NCI-H69 (cell line): ENCODE data around the gene ABCG2.
A peak's percentile ranks its signal among the peaks of the same experiment; 100 is the strongest.

ENCODE experiments used
- DNase-seq: peaks from one replicate; lab custom pipeline; 2025; lab: John Stamatoyannopoulos, UW

ABCG2 gene

DNA sequence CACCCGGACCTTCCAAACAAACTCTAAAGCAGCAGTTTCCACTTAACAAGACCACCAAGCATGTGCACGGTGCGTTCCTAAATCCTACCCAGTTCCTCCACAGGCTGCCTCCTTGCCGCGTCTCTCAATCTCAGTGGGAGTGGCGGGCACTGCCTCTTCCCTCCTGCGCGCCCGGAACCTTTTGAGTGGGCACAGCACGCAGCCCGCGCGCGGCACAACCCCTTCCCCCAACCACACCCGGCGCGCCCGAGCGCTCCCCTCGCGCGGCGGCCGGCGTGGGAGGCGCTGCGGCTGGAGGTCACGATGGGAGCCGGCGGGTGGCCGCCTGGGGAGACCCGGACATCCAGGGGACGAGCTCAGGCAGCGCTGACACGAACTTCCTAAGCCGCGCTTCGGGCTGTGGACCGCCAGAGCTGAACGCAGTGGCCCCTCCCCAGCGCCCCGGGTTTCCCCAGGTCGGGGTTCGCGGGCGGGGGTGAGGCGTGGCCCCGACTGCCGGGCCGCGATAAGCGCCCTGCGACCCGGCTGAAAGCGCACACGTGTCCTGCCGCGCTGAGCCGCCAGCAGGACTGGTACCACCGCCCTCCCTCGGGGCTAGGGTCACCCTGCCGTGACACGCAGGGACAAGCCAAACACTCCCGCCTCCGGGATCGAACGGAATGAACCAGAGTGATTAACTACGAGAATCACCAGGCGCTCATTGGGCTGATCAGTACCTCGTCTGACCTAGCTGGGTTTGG, at the start of gene ABCG2:
TSS of gene ABCG2 (minus strand) at position 151 of the 740 bp plus-strand sequence. CDS start 18,644 bp downstream, outside the sequence.
- peak; percentile 26 for DNase-seq

DNA sequence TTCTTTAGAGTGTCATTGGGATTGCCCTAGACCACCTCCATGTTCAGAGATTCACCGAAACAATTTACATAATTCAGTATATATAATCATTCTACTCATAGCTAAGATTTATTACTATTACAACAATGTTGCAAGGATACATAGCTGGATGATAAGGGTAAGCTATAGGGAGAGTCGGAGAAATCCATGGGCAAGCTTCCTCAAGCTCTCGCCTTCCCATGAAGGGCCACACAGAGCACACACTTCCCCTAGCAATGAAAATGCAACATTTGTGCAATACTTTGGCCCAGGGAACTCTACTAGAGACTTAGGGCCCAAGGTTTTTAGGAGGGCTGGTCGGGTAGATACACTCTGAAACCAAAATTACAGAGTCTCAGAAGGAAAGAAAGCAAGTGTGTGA, 49.7 kb upstream of the ABCG2 start:
- DNase-seq = no peak

- no peak for DNase-seq
These were observed 48.7 kb upstream of the ABCG2 start for GRCh38 chr4:88207171-88207570.

GRCh38 chr4:88204882-88205281, 46.4 kb upstream of the ABCG2 start:
- no peak for DNase-seq

GRCh38 chr4:88202443-88202842, 44.0 kb upstream of the ABCG2 start:
- DNase-seq = no peak

DNA sequence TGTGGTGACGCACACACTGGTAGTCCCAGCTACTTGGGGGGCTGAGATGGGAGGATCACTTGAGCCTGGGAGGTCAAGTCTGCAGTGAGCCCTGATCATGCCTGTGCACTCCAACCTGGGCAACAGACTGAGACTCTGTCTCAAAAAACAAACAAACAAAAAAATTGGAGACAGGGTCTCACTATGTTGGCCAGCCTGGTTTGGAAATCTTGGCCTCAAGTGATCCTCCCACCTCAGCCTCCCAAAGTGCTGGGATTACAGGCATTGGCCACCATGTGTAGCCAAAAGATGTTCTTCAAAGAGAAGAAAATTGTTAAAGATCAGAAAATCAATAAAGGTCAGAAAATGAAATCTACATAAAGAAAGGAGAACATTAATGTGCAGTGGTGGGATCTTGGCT, 41.7 kb upstream of the ABCG2 start:
- no peak for DNase-seq

- no peak for DNase-seq
These were observed 38.2 kb upstream of the ABCG2 start for GRCh38 chr4:88196523-88197185.

GRCh38 chr4:88196013-88196365, 37.5 kb upstream of the ABCG2 start:
- DNase-seq = no peak

- no peak for DNase-seq
These were observed 37.0 kb upstream of the ABCG2 start for GRCh38 chr4:88195328-88196012.

- DNase-seq = no peak
These were observed 33.0 kb upstream of the ABCG2 start for GRCh38 chr4:88191404-88191803.

DNA sequence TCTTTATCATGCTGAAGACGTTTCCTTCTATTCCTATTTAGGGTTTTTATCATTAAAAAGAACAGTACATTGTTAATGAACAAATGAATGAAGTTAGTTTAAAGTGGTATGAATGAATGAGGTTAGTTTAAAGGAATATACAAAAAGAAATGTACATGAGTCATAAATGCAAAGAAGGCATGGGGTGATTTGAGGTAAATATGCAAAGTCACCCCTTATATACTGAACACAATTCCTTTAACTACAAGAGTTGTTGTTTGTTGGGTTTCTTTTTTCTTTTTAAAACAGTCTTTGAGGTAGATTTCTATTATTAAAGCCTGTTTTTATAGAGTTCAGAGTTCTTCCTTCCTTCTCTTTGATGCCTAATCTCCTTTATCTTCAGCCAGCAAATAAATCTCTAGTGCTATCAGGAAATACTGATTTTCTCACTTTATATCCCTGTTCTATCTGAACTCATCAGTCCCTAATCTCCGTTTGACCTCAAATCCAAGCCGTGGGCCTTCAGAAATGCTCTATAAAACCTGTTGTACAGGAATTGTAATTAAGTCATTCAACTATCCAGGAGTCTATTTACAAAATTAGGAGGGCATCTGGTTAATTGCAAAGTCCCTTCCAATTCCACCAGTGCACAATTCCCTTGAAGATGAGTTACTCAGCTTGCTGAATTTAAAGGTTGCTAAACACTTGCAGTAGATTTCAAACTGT, 31.6 kb upstream of the ABCG2 start:
- DNase-seq = no peak

GRCh38 chr4:88189418-88189738, 30.9 kb upstream of the ABCG2 start:
- DNase-seq = no peak

DNA sequence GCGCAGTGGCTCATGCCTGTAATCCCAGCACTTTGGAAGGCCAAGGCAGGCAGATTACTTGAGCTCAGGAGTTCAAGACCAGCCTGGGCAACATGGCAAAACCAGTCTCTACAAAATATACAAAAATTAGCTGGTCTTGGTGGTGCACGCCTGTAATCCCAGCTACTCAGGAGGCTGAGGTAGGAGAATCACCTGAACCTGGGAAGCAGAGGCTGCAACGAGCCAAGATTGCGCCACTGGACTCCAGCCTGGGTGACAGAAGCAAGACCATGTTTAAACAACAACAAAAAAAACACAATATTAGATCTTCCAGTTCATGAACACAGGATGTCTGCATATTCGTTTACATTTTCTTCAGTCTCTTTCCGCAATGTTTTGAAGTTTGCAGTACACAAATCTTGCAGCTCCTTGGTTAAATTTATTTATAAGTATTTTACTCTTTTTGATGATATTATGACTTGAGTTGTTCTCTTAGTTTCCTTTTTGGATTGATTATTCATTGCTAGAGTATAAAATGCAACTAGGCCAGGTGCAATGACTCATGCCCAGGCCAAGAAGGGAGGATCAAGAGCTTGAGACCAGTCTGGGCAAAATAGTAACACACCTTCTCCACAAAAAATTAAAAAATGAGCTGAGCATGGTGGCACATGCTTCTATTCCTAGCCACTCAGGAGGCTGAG, 30.4 kb upstream of the ABCG2 start:
- no peak for DNase-seq

- DNase-seq = no peak
These were observed 29.3 kb upstream of the ABCG2 start for GRCh38 chr4:88187766-88188165.

DNA sequence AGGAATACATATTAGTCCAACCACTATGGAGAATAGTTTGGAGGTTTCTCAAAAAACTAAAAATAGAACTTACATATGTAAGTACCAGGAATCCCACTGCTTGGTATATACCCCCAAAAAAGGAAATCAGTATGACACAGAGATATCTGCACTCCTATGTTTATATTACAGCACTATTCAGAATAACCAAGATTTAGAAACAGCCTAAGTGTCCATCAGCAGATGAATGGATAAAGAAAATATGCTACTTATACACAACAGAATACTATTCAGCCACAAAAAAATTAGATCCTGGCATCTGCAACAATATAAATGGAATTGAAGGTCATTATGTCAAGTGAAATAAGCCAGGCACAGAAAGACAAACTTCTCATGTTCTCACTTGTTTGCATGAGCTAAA, 27.5 kb upstream of the ABCG2 start:
- DNase-seq = no peak

- no peak for DNase-seq
These were observed 20.8 kb upstream of the ABCG2 start for GRCh38 chr4:88179261-88179660.

DNA sequence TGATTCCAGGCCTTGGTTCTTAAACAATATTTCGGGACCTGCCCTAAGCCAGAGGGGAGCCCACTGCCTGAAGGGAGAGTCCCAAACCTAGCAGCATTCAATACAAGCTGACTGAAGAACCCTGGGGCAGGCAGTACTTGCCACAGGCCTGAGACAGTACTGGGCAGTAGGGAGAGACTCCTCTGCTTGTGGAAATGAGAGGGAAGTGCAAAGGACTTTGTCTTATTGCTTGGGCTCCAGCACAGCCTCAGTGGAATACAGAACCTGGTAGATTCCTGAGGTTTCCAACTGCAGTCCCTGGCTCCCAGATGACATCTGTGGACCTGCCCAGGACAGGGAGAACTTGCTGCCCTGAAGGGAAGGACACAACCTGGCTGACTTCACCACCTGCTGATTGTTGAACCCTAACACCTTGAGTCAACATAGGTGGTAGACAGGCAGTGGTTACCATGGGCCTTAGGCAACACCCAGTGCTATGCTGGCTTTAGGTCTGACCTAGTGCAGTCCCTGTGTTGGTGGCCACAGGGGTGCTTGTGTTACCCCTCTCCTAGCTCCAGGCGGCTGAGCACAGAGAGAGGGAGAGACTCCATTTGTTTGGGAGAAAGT, 20.3 kb upstream of the ABCG2 start:
- no peak for DNase-seq

DNA sequence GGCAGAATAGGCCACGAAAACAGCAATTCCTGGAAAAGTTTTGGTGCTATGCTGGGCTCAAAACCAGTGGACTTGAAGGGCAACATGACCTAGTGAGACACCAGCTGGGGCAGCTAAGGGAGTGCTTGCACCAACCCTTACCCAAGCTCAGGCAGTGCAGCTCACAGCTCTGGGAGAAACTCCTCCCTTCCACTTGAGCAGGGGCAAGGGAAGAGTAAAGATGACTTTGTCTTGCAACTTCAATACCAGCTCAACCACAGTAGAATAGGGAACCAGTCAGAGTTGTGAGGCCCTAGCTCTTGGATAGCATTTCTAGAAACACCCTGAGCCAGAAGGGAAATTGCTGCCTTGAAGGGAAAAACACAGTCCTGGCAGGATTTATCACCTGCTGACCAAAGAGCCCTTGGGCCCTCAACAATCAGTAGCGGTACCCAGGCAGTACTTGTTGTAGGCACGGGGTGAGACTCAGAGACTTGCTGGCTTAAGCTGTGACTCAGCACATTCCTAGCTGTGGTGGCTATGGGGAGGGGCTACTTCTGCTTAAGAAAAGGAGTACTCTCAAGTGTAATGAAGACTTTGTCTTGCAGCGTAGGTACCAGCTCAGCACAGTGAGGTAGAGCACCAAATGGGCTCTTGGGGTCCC, 19.7 kb upstream of the ABCG2 start:
- DNase-seq = no peak

- no peak for DNase-seq
These were observed 14.5 kb upstream of the ABCG2 start for GRCh38 chr4:88172987-88173386.

DNA sequence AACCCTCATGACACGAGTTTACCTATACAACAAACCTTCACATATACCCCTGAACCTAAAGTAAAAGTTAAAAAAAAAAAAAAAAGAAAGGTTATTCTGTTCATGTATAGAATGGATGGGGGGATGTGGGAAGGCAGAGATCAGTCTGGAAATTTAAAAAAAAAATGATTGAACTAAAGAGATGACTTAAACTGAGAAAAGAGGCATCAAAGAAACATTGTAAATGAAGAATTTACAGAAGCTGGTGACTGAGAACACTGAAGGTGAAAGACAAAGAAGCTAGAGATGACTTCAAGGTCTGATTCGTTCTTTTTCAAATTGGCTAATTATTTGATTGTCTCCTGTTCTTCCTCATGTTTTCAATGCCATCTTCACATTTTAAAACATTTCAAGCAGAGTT, 12.8 kb upstream of the ABCG2 start:
- DNase-seq = no peak

- no peak for DNase-seq
These were observed 10.9 kb upstream of the ABCG2 start for GRCh38 chr4:88169298-88169697.
